ENCODE results near the gene ZNF341.

The ZNF341 gene

GRCh38 chr20:33732166-33732970 lies 572 bp downstream of the ZNF341 start:
- no peak for DNase-seq

GRCh38 chr20:33733654-33734576 lies 2.1 kb downstream of the ZNF341 start:
- DNase-seq = peak; percentile 33

- DNase-seq = no peak
These were observed 5.2 kb downstream of the ZNF341 start for GRCh38 chr20:33736962-33737361.

GRCh38 chr20:33739493-33739892 lies 7.7 kb downstream of the ZNF341 start:
- DNase-seq = peak; percentile 58

- DNase-seq = no peak
These were observed 8.4 kb downstream of the ZNF341 start for GRCh38 chr20:33740189-33740588.

- no peak for DNase-seq
These were observed 12.4 kb downstream of the ZNF341 start for GRCh38 chr20:33744181-33744580.

- no peak for DNase-seq
These were observed 13.1 kb downstream of the ZNF341 start for GRCh38 chr20:33744773-33745385.

GRCh38 chr20:33746325-33746998 lies 14.7 kb downstream of the ZNF341 start:
- no peak for DNase-seq

- no peak for DNase-seq
These were observed 20.0 kb downstream of the ZNF341 start for GRCh38 chr20:33751775-33752174.

- DNase-seq = no peak
These were observed 21.3 kb downstream of the ZNF341 start for GRCh38 chr20:33753143-33753542.

- DNase-seq = no peak
These were observed 22.0 kb downstream of the ZNF341 start for GRCh38 chr20:33753763-33754162.

GRCh38 chr20:33755936-33756490 lies 24.2 kb downstream of the ZNF341 start:
- DNase-seq = peak; percentile 35

GRCh38 chr20:33757046-33757445 lies 25.2 kb downstream of the ZNF341 start:
- no peak for DNase-seq

GRCh38 chr20:33757458-33757857 lies 25.7 kb downstream of the ZNF341 start:
- no peak for DNase-seq

GRCh38 chr20:33761698-33762250 lies 30.0 kb downstream of the ZNF341 start:
- no peak for DNase-seq

- no peak for DNase-seq
These were observed 33.3 kb downstream of the ZNF341 start for GRCh38 chr20:33765099-33765498.

GRCh38 chr20:33765592-33765991 lies 33.8 kb downstream of the ZNF341 start:
- DNase-seq = no peak

GRCh38 chr20:33766686-33767085 lies 34.9 kb downstream of the ZNF341 start:
- no peak for DNase-seq

- no peak for DNase-seq
These were observed 36.0 kb downstream of the ZNF341 start for GRCh38 chr20:33767777-33768138.

GRCh38 chr20:33769043-33769442 lies 37.2 kb downstream of the ZNF341 start:
- no peak for DNase-seq

- no peak for DNase-seq
These were observed 38.2 kb downstream of the ZNF341 start for GRCh38 chr20:33770005-33770404.

- DNase-seq = no peak
These were observed 40.1 kb downstream of the ZNF341 start for GRCh38 chr20:33771938-33772337.
